ENCODE results near the gene PLPPR1.

PLPPR1 gene

DNA sequence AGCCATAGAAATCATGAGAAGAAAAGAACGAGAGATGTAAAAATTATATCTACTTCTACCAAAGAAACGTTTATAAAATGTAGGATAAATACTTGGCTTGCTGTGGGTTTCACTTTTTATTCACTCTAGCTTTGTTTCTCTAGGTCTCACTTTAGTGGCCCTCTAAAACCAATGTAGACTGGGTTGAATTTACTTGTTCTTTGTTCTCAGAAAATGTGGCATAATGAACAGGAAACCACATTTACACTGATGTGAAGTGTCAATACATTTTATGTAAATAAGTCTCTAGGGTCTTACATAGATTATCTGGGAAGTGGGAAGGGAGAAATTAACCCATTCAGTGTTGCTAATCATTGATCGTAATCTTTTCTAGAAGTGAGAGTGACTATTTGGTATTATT lies 58.9 kb downstream of the PLPPR1 start:
- no peak overlapping the region for H3K27ac ChIP-seq (ENCODE audit: low read depth, low read length, poor library complexity, severe bottlenecking)
- H3K4me2 ChIP-seq (ENCODE audit: low read length): no peak overlapping the region
- no peaks in the 10 kb centered on the region for H3F3A ChIP-seq (ENCODE audit: insufficient read depth, low read length)
- H3K27me3 ChIP-seq (ENCODE audit: insufficient read depth, low read length): no peaks in the 10 kb centered on the region
- H3K36me3 ChIP-seq (ENCODE audit: insufficient read depth, low read length): no peaks in the 10 kb centered on the region
- no peaks in the 10 kb centered on the region for H4K20me1 ChIP-seq (ENCODE audit: insufficient read depth, low read length)
- no peak overlapping the region for H2AFZ ChIP-seq (ENCODE audit: low read length)
- no peak overlapping the region for H3K4me3 ChIP-seq (ENCODE audit: low read depth, low read length, poor library complexity, severe bottlenecking)
- no peak overlapping the region for H3K9ac ChIP-seq (ENCODE audit: low read length)
- H3K9me3 ChIP-seq (ENCODE audit: low read length): no peaks in the 10 kb centered on the region
- H3K4me1 ChIP-seq (ENCODE audit: insufficient read depth, low read length, severe bottlenecking): no peaks in the 10 kb centered on the region
- H3K79me2 ChIP-seq (ENCODE audit: insufficient read depth, low read length): no peaks in the 10 kb centered on the region
- no peak for TF ChIP-seq EZH2 (IDR thresholded peaks at IDR 0.05; ENCODE audit: borderline replicate concordance, low read length)
- TF ChIP-seq, protein P1, sequence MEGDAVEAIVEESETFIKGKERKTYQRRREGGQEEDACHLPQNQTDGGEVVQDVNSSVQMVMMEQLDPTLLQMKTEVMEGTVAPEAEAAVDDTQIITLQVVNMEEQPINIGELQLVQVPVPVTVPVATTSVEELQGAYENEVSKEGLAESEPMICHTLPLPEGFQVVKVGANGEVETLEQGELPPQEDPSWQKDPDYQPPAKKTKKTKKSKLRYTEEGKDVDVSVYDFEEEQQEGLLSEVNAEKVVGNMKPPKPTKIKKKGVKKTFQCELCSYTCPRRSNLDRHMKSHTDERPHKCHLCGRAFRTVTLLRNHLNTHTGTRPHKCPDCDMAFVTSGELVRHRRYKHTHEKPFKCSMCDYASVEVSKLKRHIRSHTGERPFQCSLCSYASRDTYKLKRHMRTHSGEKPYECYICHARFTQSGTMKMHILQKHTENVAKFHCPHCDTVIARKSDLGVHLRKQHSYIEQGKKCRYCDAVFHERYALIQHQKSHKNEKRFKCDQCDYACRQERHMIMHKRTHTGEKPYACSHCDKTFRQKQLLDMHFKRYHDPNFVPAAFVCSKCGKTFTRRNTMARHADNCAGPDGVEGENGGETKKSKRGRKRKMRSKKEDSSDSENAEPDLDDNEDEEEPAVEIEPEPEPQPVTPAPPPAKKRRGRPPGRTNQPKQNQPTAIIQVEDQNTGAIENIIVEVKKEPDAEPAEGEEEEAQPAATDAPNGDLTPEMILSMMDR (IDR thresholded peaks at IDR 0.05; ENCODE audit: low read length): no peak
- H3K9me2 ChIP-seq (ENCODE audit: low read depth, low read length): no peaks in the 10 kb centered on the region

DNA sequence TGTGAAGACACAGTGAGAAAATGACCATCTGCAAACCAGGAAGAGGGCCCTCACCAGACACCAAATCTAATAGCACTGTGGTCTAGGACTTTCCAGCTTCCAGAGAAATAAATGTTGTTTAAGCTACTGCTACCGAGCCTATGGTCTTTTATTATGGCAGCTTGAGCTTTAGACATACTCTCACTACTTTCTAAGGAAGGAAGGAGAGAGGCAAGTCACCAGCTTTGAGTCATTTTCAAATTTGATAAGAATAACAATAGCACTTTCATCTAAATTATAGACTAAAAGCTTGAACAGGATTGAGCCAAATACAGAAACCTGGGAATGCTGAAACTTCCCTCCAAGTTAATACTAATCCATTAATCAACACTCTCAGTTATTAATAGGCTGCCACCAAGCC lies 64.4 kb downstream of the PLPPR1 start:
- H3K4me1 ChIP-seq (ENCODE audit: insufficient read depth, low read length, severe bottlenecking): no peaks in the 10 kb centered on the region
- H3K4me2 ChIP-seq (ENCODE audit: low read length): no peak overlapping the region
- no peak overlapping the region for H3K9ac ChIP-seq (ENCODE audit: low read length)
- no peaks in the 10 kb centered on the region for H4K20me1 ChIP-seq (ENCODE audit: insufficient read depth, low read length)
- no peaks in the 10 kb centered on the region for H3F3A ChIP-seq (ENCODE audit: insufficient read depth, low read length)
- H3K79me2 ChIP-seq (ENCODE audit: insufficient read depth, low read length): no peaks in the 10 kb centered on the region
- TF ChIP-seq, protein P1 (IDR thresholded peaks at IDR 0.05; ENCODE audit: low read length): no peak
- TF ChIP-seq EZH2 (IDR thresholded peaks at IDR 0.05; ENCODE audit: borderline replicate concordance, low read length): no peak
- H3K36me3 ChIP-seq (ENCODE audit: insufficient read depth, low read length): no peaks in the 10 kb centered on the region
- no peaks in the 10 kb centered on the region for H3K27me3 ChIP-seq (ENCODE audit: insufficient read depth, low read length)
- H2AFZ ChIP-seq (ENCODE audit: low read length): no peak overlapping the region
- no peak overlapping the region for H3K27ac ChIP-seq (ENCODE audit: low read depth, low read length, poor library complexity, severe bottlenecking)
- H3K9me2 ChIP-seq (ENCODE audit: low read depth, low read length): no peaks in the 10 kb centered on the region
- H3K4me3 ChIP-seq (ENCODE audit: low read depth, low read length, poor library complexity, severe bottlenecking): no peak overlapping the region
- no peaks in the 10 kb centered on the region for H3K9me3 ChIP-seq (ENCODE audit: low read length)

DNA sequence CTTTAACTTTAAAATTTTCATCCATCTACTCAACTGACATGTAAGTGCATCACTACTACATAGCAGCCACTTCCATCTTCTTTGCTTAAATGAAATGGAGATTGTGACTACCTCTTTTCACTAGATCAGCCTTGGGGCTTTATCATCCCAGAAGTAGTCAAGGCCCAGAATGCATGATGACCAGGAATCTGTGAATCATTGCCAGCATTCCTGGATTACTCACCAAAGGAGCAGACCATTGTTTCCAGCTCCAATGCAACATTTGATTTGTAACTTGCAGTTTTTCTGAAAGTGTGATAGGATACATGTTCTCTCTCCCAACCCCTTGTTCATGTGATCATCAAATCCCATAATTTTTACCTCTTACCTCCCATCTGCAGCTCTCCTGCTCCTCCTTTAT lies 65.1 kb downstream of the PLPPR1 start:
- no peak for TF ChIP-seq EZH2 (IDR thresholded peaks at IDR 0.05; ENCODE audit: borderline replicate concordance, low read length)
- TF ChIP-seq, protein P1 (IDR thresholded peaks at IDR 0.05; ENCODE audit: low read length): no peak

More for the DNA sequence above, 65.1 kb downstream of the PLPPR1 start:
- H2AFZ ChIP-seq (ENCODE audit: low read length): no peak overlapping the region
- H3K27me3 ChIP-seq (ENCODE audit: insufficient read depth, low read length): no peaks in the 10 kb centered on the region
- H3K9me2 ChIP-seq (ENCODE audit: low read depth, low read length): no peaks in the 10 kb centered on the region
- H3K4me2 ChIP-seq (ENCODE audit: low read length): no peak overlapping the region
- H3K36me3 ChIP-seq (ENCODE audit: insufficient read depth, low read length): no peaks in the 10 kb centered on the region
- H4K20me1 ChIP-seq (ENCODE audit: insufficient read depth, low read length): no peaks in the 10 kb centered on the region
- H3F3A ChIP-seq (ENCODE audit: insufficient read depth, low read length): no peaks in the 10 kb centered on the region
- no peaks in the 10 kb centered on the region for H3K4me1 ChIP-seq (ENCODE audit: insufficient read depth, low read length, severe bottlenecking)
- no peaks in the 10 kb centered on the region for H3K9me3 ChIP-seq (ENCODE audit: low read length)
- H3K27ac ChIP-seq (ENCODE audit: low read depth, low read length, poor library complexity, severe bottlenecking): no peak overlapping the region
- no peaks in the 10 kb centered on the region for H3K79me2 ChIP-seq (ENCODE audit: insufficient read depth, low read length)
- no peak overlapping the region for H3K4me3 ChIP-seq (ENCODE audit: low read depth, low read length, poor library complexity, severe bottlenecking)
- H3K9ac ChIP-seq (ENCODE audit: low read length): no peak overlapping the region

Data from OCI-LY1 (cell line).